D721Med (cell line): ENCODE measurements around the gene AUTS2.
A peak's percentile ranks its signal among the peaks of the same experiment; 100 is the strongest.

ENCODE experiments used
- DNase-seq: peaks from one replicate; pipeline ENCODE4 v3.0.0; 2011; ENCODE audit warnings: low spot score; ENCODE audit not compliant: insufficient read length
- FAIRE-seq: peaks from 2 replicates; lab custom pipeline; 2011; peaks lifted over from hg19 to GRCh38; lab: Jason Lieb, UNC
- CTCF ChIP-seq: IDR thresholded peaks from 2 replicates; pipeline ENCODE4 v1.5.1; 2012; ENCODE audit warnings: mild to moderate bottlenecking, control low read depth; ENCODE audit not compliant: insufficient read depth; ENCODE audit errors: missing control alignments

Gene AUTS2

GRCh38 chr7:70298780-70299471 lies 700.7 kb downstream of the AUTS2 start:
- TF ChIP-seq CTCF: no peak
- DNase-seq: no peak
- FAIRE-seq: peak; percentile 58

GRCh38 chr7:70299472-70299807 lies 701.2 kb downstream of the AUTS2 start:
- FAIRE-seq (no peak), DNase-seq (no peak)
- TF ChIP-seq CTCF: no peak

- DNase-seq (no peak), FAIRE-seq (no peak)
- no peak for TF ChIP-seq CTCF
Observed at GRCh38 chr7:70301673-70302185, 703.5 kb downstream of the AUTS2 start.

- DNase-seq (no peak), FAIRE-seq (no peak)
Observed at GRCh38 chr7:70303309-70303708, 705.0 kb downstream of the AUTS2 start.

GRCh38 chr7:70303780-70304179 lies 705.5 kb downstream of the AUTS2 start:
- FAIRE-seq (no peak), DNase-seq (no peak)
- TF ChIP-seq CTCF: no peak

More at GRCh38 chr7:70303309-70303708, 705.0 kb downstream of the AUTS2 start:
- TF ChIP-seq CTCF: no peak

GRCh38 chr7:70306173-70306572 lies 707.9 kb downstream of the AUTS2 start:
- FAIRE-seq: no peak
- TF ChIP-seq CTCF: no peak
- DNase-seq: no peak

- FAIRE-seq (no peak), DNase-seq (no peak)
- no peak for TF ChIP-seq CTCF
Observed at GRCh38 chr7:70307544-70308106, 709.4 kb downstream of the AUTS2 start.
